SH-SY5Y (cell line): Measurements from ENCODE around the gene RPRD1B.

Experiments
- GATA2 ChIP-seq: IDR thresholded peaks from 2 replicates; pipeline ENCODE4 v1.6.1; 2011; ENCODE audit warnings: mild to moderate bottlenecking, low read depth, low read length
- GATA3 ChIP-seq: IDR thresholded peaks from 2 replicates; pipeline ENCODE4 v1.6.1; 2011; ENCODE audit warnings: low read depth, mild to moderate bottlenecking, low read length, moderate library complexity

DNA sequence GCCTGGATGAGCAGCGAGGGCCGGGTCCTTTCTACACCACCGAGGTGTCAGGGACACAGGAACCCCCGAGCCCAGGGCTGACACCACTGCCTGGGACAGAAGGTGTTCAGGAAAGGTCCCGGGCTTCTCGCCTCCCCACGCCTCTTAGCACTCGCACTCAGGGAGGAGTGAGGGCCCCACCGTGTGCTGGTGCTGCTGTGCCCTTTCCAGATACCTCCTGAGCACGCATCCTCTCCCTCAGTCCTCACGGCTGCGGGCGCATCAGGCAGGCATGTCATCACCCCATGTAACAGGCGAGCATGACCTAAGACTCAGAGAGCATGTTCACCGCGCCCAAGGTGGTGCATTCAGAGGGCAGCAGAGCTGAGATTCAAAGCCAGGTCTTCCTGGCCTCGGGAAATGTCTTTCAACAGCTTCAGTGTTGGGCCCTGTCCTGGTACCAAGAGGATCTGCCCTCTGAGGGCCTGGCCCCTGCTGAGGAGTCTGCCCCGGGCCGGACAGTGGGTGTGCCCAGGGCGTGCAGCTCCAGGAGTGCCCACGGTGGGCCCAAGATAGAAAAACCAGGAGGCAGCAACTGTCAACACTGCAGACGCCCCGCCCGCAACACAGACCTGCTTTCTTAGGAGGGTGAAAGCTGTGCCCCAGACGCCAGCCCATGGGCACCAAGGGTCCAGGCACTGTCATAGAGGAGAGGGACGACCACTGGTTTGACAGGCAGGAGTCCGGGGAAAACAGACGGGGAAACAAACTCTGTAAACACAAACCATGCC is 102.3 kb downstream of the RPRD1B start:
- TF ChIP-seq GATA3 (no peak), GATA2 (no peak)
